Spleen (tissue), 11 donors: Measurements from ENCODE around the gene OR12D3. TPM values are rescaled to one million over a fixed set of nuclear protein-coding genes. Genes with fewer than 3 reads are reported as not detected.
"Not testable (repeated sequence)": the region's sequence is repeated elsewhere in the genome, so short reads cannot be mapped to it uniquely, and the experiment has no call there.

Source experiments
- DNase-seq: peaks from one replicate; pipeline ENCODE4 v3.0.0-alpha.2; 2020
- H3K27ac ChIP-seq, 8 donors: fragments of 200-600 bp; sonication (generic) in 7 of 8; 1 replicate in 4 of 8; 2 replicates in 4 of 8; pipeline versions ENCODE4 v1.5.0 to v1.8.0; 2016 to 2021; ENCODE audit warnings: inconsistent platforms in 4 of 8, mild to moderate bottlenecking in 4 of 8, moderate library complexity in 1 of 8
- H3K27me3 ChIP-seq, 7 donors: fragments of 200-600 bp; sonication (generic) in 6 of 7; replicated peaks in 1 of 7; 1 replicate in 4 of 7; 2 replicates in 3 of 7; pipeline versions ENCODE4 v1.5.0 to v1.8.0; 2016 to 2021; ENCODE audit warnings: inconsistent platforms in 3 of 7, mild to moderate bottlenecking in 1 of 7
- H3K36me3 ChIP-seq, 6 donors: fragments of 200-600 bp; sonication (generic) in 5 of 6; 1 replicate in 4 of 6; 2 replicates in 2 of 6; pipeline versions ENCODE4 v1.5.0 to v1.8.0; 2016 to 2021; ENCODE audit warnings: inconsistent platforms in 2 of 6
- H3K4me1 ChIP-seq, 6 donors: fragments of 200-600 bp; sonication (generic) in 5 of 6; 1 replicate in 3 of 6; 2 replicates in 3 of 6; pipeline versions ENCODE4 v1.5.0 to v1.8.0; 2016 to 2021; ENCODE audit warnings: inconsistent platforms in 3 of 6
- H3K4me3 ChIP-seq, 8 donors: fragments of 200-600 bp; sonication (generic) in 7 of 8; 1 replicate in 4 of 8; 2 replicates in 4 of 8; pipeline versions ENCODE4 v1.5.0 to v1.8.0; 2016 to 2021; ENCODE audit warnings: inconsistent platforms in 4 of 8, mild to moderate bottlenecking in 4 of 8, moderate library complexity in 2 of 8
- H3K9me3 ChIP-seq, 8 donors: fragments of 200-600 bp; sonication (generic) in 7 of 8; 1 replicate in 4 of 8; 2 replicates in 4 of 8; pipeline versions ENCODE4 v1.5.0 to v1.8.0; 2016 to 2021; ENCODE audit warnings: inconsistent platforms in 4 of 8
- POLR2A ChIP-seq, 3 donors: fragments of 450-650 bp; IDR thresholded peaks; one replicate each; pipeline ENCODE4 v1.5.1; 2017; ENCODE audit warnings: antibody characterized with exemption in 3 of 3, mild to moderate bottlenecking in 1 of 3
- POLR2AphosphoS5 ChIP-seq, 3 donors: sonication (generic); formaldehyde crosslinking; IDR thresholded peaks; one replicate each; pipeline ENCODE4 v1.5.1; 2017; ENCODE audit warnings: antibody characterized with exemption in 3 of 3
- WGBS, 5 donors: extraction: QIAGEN DNeasy Blood & Tissue Kit in 3 of 5; methylation state at CpG; one replicate each; pipeline versions ENCODE4 v1.1.5 to v1.1.7; 2013 to 2018; 5-methylcytosine and 5-hydroxymethylcytosine counted together
- intact Hi-C: fragments of 100-400 bp; cut with DNase I; formaldehyde crosslinking; loops from one replicate; pipeline ENCODE4 v1.15.0; 2023; ENCODE audit warnings: low total_unique reads
- polyA plus RNA-seq, 3 donors: library from polyadenylated mRNA; stranded (reverse); fragments of 200-250 nt; gene quantifications; one replicate each; pipeline ENCODE4 v1.2.1, GENCODE V29; 2013
- total RNA-seq, 7 donors: library from RNA; depleted of rRNA in 3 of 7; stranded (reverse); fragments of >200 nt in 3 of 7; fragmentation: NEBNext Ultra II Directional in 4 of 7; extraction: Animal tissue kit (Norgen Biotek cat#: 25700) in 4 of 7; gene quantifications; one replicate each; pipeline versions ENCODE4 v1.1.0 to v1.2.1, GENCODE V29; 2016 to 2021
- TF ChIP-seq, protein P1 (sequence below), 11 experiments: fragments of 200-600 bp in 7 of 11; fragments of 450-650 bp in 4 of 11; sonication (generic) in 4 of 11; IDR thresholded peaks in 8 of 11; conservative IDR thresholded peaks in 3 of 11; 1 replicate in 7 of 11; 2 replicates in 4 of 11; pipeline versions ENCODE4 v1.4.0 to v1.8.0; 2016 to 2021; ENCODE audit warnings: antibody characterized with exemption in 11 of 11, inconsistent platforms in 4 of 11, mild to moderate bottlenecking in 1 of 11
- donor health status: healthy with polysubstance abuse.
- donor health status: DM: no; HTN: no; CAD: no; lungs with moderate emphysema.
- donor health status: DM: no; HTN: no; CAD: no.
- donor health status: Bipolar disorder and iron deficiency.
- donor health status: healthy.
- donor health status: DM: no; HTN: no; CAD: no.
- donor health status: DM: yes; HTN: yes; CAD: no.

OR12D3 gene
- total and polyA plus RNA-seq, 10 donors: not detected

DNA sequence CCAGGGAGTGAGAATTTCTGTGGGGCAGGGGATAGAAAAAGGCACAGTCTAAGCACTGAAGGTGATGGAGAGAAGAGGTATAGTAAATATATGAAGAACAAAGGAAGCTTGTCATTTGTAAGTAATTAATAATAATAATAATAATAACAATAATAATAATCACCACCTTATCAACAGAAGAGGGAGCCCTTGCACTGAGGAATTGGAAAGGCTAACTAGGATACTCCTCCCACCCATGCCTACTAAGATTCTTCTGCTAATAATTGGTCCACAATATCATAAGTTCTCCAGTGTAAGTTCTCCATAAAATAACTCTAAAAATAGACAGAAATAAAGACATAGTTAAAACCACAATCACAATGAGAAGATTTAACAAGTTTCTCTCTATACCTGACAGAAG, 912 bp upstream of the OR12D3 start:
- Histone ChIP-seq H3K9me3 (peaks cover 0 to 10% (median 0%) of the 10 kb centered on the region in 8 donors), H3K4me1 (no peaks in the 10 kb centered on the region), H3K27ac (no peak overlapping the region), H3K4me3 (no peak overlapping the region), H3K36me3 (no peaks in the 10 kb centered on the region), H3K27me3 (peaks cover 0 to 25% (median 0%) of the 10 kb centered on the region in 7 donors)
- TF ChIP-seq POLR2AphosphoS5 (IDR thresholded peaks at IDR 0.05): no peak
- TF ChIP-seq POLR2A (IDR thresholded peaks at IDR 0.05): no peak
- TF ChIP-seq, protein P1, sequence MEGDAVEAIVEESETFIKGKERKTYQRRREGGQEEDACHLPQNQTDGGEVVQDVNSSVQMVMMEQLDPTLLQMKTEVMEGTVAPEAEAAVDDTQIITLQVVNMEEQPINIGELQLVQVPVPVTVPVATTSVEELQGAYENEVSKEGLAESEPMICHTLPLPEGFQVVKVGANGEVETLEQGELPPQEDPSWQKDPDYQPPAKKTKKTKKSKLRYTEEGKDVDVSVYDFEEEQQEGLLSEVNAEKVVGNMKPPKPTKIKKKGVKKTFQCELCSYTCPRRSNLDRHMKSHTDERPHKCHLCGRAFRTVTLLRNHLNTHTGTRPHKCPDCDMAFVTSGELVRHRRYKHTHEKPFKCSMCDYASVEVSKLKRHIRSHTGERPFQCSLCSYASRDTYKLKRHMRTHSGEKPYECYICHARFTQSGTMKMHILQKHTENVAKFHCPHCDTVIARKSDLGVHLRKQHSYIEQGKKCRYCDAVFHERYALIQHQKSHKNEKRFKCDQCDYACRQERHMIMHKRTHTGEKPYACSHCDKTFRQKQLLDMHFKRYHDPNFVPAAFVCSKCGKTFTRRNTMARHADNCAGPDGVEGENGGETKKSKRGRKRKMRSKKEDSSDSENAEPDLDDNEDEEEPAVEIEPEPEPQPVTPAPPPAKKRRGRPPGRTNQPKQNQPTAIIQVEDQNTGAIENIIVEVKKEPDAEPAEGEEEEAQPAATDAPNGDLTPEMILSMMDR (IDR thresholded peaks at IDR 0.05 in 8 of 11, conservative IDR thresholded peaks at IDR 0.05 in 3 of 11): no peak
- DNase-seq: no peak
- intact Hi-C loops: no loop called here

DNA sequence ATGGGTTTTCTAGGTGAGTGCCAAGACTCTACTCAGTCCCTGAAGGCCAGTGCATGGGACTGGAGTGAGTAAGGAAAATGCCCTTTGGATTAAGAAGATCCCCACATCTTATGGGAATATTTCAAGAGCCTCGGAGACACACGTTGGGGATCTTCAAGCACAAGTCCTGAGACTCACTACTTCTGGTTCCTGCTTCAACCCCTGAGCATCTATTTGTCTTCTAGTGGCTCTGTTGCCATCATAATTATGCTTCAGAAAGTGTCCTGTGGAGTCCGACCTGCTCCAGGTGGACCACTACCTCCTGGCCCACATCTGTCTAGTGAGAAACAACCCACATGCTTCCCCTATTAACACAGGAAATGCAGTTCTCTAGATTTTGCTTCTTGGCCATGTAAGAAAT, 6.3 kb downstream of the OR12D3 start, which contains the start of gene OR5V1:
Gene OR5V1 (minus strand): TSS at position 101 of the 400 bp plus-strand sequence. CDS start 12,670 bp downstream, outside the sequence.
- H3K27me3 ChIP-seq: peaks cover 0 to 20% (median 0%) of the 10 kb centered on the region in 7 donors
- no peaks in the 10 kb centered on the region for H3K36me3 ChIP-seq
- H3K27ac ChIP-seq: no peak within 1 kb of the TSS
- intact Hi-C loops: no loop called here
- TF ChIP-seq, protein P1 (IDR thresholded peaks at IDR 0.05 in 8 of 11, conservative IDR thresholded peaks at IDR 0.05 in 3 of 11): no peak
- TF ChIP-seq POLR2A (IDR thresholded peaks at IDR 0.05) (no peak), POLR2AphosphoS5 (IDR thresholded peaks at IDR 0.05) (no peak)
- 75 to 82% (median 80%) methylated on average over 3 of the region's 3 CpGs for WGBS, 5 donors
- peaks cover 0 to 10% (median 0%) of the 10 kb centered on the region in 8 donors for H3K9me3 ChIP-seq
- no peaks in the 10 kb centered on the region for H3K4me1 ChIP-seq
- no peak for DNase-seq
- H3K4me3 ChIP-seq: no peak within 1 kb of the TSS

DNA sequence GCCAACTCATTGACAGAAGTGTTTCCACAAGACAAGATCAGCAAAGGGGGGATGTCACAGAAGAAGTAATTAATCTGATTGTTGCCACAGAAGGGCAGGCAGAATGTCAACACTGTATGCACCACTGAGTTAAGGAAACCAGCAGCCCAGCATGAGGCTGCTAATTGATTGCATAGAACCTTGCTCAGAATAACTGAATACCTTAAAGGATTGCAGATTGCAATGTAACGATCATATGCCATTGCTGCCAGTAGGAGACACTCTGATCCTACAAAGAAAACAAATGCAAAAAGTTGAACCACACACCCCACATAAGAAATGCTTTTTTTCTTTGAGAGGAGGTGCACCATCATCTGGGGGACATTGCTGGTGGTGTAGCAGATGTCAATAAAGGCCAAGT, 19.5 kb downstream of the OR12D3 start:
- TF ChIP-seq POLR2A (IDR thresholded peaks at IDR 0.05) (no peak), POLR2AphosphoS5 (IDR thresholded peaks at IDR 0.05) (no peak)
- TF ChIP-seq, protein P1 (IDR thresholded peaks at IDR 0.05 in 8 of 11, conservative IDR thresholded peaks at IDR 0.05 in 3 of 11): no peak
- 57 to 65% (median 63%) methylated on average over 1 of the region's 1 CpG for WGBS, 5 donors
- H3K4me1 ChIP-seq: no peaks in the 10 kb centered on the region
- H3K27ac ChIP-seq: no peak overlapping the region
- DNase-seq: no peak
- no peak overlapping the region for H3K4me3 ChIP-seq
- H3K27me3 ChIP-seq: peaks cover 0 to 34% (median 6%) of the 10 kb centered on the region in 7 donors
- H3K36me3 ChIP-seq: no peaks in the 10 kb centered on the region
- intact Hi-C loops: no loop called here
- H3K9me3 ChIP-seq: peaks cover 0 to 15% (median 5%) of the 10 kb centered on the region in 8 donors

DNA sequence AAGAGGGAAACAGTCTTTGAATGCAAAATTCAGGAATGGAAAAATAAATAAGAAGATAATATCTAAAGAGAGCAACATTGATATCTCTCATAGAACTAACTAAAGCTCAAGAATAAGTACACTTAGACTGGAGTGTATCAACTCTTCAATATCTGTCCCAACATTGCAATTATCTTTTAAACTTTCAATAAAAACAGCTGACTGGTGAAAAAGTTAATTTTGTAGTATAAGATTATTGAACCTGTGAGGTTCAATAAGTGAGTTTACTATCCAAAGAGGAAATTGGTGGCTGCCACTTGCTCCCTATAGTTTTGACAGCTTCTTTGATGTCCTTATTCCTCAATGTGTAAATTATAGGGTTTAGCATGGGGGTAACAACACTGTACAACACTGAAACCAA, 20.1 kb downstream of the OR12D3 start:
- DNase-seq: no peak
- H3K4me3 ChIP-seq: no peak overlapping the region

DNA sequence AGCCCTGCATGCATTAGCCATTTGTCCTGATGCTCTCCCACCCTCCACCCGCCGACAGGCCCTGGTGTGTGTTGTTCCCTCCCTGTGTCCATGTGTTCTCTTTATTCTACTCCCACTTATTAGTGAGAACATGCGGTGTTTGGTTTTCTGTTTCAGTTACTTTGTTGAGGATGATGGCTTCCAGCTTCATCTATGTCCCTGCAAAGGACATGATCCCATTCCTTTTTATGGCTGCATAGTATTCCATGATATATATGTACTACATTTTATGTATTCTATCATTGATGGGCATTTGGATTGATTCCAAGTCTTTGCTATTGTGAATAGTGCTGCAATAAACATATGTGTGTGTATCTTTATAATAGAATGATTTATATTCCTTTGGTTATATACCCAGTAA, 25.7 kb downstream of the OR12D3 start:
- DNase-seq, H3K27ac ChIP-seq, intact Hi-C loops, H3K36me3 ChIP-seq, H3K4me3 ChIP-seq, H3K4me1 ChIP-seq: not testable (repeated sequence)
- 88 to 97% (median 92%) methylated on average over 3 of the region's 3 CpGs for WGBS, 5 donors
- H3K9me3 ChIP-seq: peaks cover 0 to 29% (median 12%) of the 10 kb centered on the region in 8 donors
- H3K27me3 ChIP-seq: peaks cover 0 to 16% (median 0%) of the 10 kb centered on the region in 7 donors

More for the DNA sequence above, 20.1 kb downstream of the OR12D3 start:
- Histone ChIP-seq H3K4me1 (no peaks in the 10 kb centered on the region), H3K27me3 (peaks cover 0 to 28% (median 6%) of the 10 kb centered on the region in 7 donors), H3K36me3 (no peaks in the 10 kb centered on the region), H3K9me3 (peaks cover 0 to 22% (median 11%) of the 10 kb centered on the region in 8 donors), H3K27ac (no peak overlapping the region)
- TF ChIP-seq POLR2A (IDR thresholded peaks at IDR 0.05): no peak
- TF ChIP-seq POLR2AphosphoS5 (IDR thresholded peaks at IDR 0.05): no peak
- TF ChIP-seq, protein P1 (IDR thresholded peaks at IDR 0.05 in 8 of 11, conservative IDR thresholded peaks at IDR 0.05 in 3 of 11): no peak
- intact Hi-C loops: no loop called here
